HG03378 (cell line): ENCODE data around the gene ARHGAP44.

Source experiments
- ATAC-seq: cut with Tn5 transposase; IDR thresholded peaks from one replicate; pipeline ENCODE4 v1.9.1; 2021; ENCODE audit warnings: mild to moderate bottlenecking, moderate library complexity; ENCODE audit not compliant: unreplicated experiment

ARHGAP44 gene

GRCh38 chr17:12789481-12790248 is at the start of gene ARHGAP44:
Gene ARHGAP44 (plus strand): TSS chr17:12789498. CDS start chr17:12789839, 341 bp downstream.
- peak; percentile 62 for ATAC-seq

GRCh38 chr17:12739500-12739899 is 49.8 kb upstream of the ARHGAP44 start:
- ATAC-seq: no peak

- no peak for ATAC-seq
These were observed 46.3 kb upstream of the ARHGAP44 start for GRCh38 chr17:12743046-12743445.

GRCh38 chr17:12744298-12744697 is 45.0 kb upstream of the ARHGAP44 start:
- ATAC-seq: no peak

GRCh38 chr17:12744786-12745185 is 44.5 kb upstream of the ARHGAP44 start:
- ATAC-seq: no peak

GRCh38 chr17:12745486-12745885 is 43.8 kb upstream of the ARHGAP44 start:
- ATAC-seq: no peak

GRCh38 chr17:12756786-12757185 is 32.5 kb upstream of the ARHGAP44 start:
- ATAC-seq: no peak

- no peak for ATAC-seq
These were observed 30.2 kb upstream of the ARHGAP44 start for GRCh38 chr17:12759090-12759489.

- ATAC-seq: no peak
These were observed 23.8 kb upstream of the ARHGAP44 start for GRCh38 chr17:12765548-12765947.

- no peak for ATAC-seq
These were observed 21.0 kb upstream of the ARHGAP44 start for GRCh38 chr17:12768255-12768654.

GRCh38 chr17:12769981-12770380 is 19.3 kb upstream of the ARHGAP44 start:
- no peak for ATAC-seq

GRCh38 chr17:12773153-12773552 is 16.1 kb upstream of the ARHGAP44 start:
- ATAC-seq: no peak

- ATAC-seq: peak; percentile 86
These were observed 220 bp upstream of the ARHGAP44 start for GRCh38 chr17:12789075-12789480.

- ATAC-seq: no peak
These were observed 1.2 kb downstream of the ARHGAP44 start for GRCh38 chr17:12790249-12791106.

- no peak for ATAC-seq
These were observed 5.7 kb downstream of the ARHGAP44 start for GRCh38 chr17:12794919-12795532.

- ATAC-seq: no peak
These were observed 11.6 kb downstream of the ARHGAP44 start for GRCh38 chr17:12800855-12801365.

GRCh38 chr17:12806630-12807029 is 17.3 kb downstream of the ARHGAP44 start:
- no peak for ATAC-seq

GRCh38 chr17:12808723-12809122 is 19.4 kb downstream of the ARHGAP44 start:
- no peak for ATAC-seq

GRCh38 chr17:12812877-12813276 is 23.6 kb downstream of the ARHGAP44 start:
- no peak for ATAC-seq

- ATAC-seq: no peak
These were observed 24.4 kb downstream of the ARHGAP44 start for GRCh38 chr17:12813664-12814063.

- no peak for ATAC-seq
These were observed 25.4 kb downstream of the ARHGAP44 start for GRCh38 chr17:12814718-12815117.
